GM21526 (cell line): ENCODE results near the gene DIP2A.
"Not testable (repeated sequence)": the region's sequence is repeated elsewhere in the genome, so short reads cannot be mapped to it uniquely, and the experiment has no call there.

Source experiments
- ATAC-seq: cut with Tn5 transposase; IDR thresholded peaks from one replicate; pipeline ENCODE4 v1.9.1; 2021; ENCODE audit warnings: moderate library complexity; ENCODE audit not compliant: unreplicated experiment, low FRiP score

DIP2A gene

DNA sequence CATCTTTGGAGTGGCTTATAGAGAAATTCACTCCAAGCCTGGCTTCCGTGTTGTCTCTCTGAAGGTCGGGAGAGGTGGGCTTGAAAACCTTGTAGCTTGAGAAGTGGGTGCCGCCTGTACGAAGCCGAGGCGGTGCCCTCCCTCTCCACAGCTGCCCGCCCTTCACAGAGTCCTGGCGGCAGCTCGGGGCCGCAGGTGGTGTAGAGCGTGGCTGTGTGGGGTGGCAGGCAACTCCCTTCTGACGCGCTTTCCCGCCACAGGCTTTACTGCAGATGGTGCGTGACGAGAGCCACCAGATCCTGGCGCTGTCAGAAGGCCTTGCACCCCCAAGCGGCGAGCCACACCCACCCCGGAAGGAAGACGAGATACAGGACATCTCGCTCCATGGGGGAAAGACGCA, 33.1 kb upstream of the DIP2A start:
- no peak for ATAC-seq

DNA sequence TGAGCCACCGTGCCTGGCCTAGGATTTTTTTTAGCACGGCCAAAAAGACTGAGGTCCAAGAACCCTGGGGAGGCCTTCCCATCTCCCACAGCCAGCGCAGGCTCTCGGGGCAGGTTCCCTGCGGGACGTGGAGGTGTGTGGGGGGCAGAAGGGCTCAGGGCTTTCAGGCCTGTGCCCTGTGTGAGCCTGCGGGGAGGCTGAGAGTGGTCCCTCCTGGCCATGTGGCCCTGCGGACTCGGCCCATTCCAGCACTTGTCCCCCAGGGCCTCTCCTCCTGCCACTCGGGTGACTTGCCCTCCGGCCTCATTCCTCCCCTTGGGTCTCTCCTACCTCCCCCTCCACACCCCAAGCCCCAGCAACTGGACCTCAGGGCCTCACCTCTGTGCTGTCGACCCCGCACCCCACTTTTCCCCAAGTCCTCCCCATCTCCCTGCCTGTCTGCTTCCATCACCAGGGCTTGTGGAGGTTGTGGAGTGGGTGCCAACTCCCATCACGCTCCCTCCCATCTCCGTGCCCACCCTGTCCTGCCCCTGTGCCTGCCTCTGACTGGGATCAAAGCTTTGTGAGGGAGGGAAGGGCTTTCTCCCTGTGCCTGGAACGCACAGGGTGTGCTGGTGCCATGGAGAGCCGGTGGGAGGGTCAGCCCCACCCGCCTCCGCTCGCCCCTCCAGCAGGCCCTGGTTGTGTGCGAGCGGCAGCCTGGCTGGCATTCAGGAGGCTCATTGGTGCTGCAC, 32.2 kb upstream of the DIP2A start:
- no peak for ATAC-seq

DNA sequence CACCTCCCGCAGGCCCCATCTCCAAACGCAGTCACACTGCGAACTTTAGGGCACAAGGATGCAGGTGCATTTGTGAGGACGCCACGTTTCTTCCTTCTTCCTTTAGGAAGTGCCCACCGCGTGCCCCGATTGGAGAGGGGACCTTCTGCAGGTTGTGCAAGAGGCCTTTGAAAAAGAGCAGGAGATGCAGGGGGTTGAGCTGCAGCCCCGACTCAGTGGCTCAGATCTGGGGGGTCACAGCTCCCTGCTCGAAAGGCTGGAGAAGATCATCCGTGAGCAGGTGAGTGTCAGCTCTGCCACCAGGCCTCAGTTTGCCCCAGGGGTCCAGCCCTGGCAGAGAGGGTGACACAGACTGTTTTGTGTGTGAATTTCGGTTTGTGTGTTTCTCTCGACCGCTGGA, 31.2 kb upstream of the DIP2A start:
- ATAC-seq: no peak

DNA sequence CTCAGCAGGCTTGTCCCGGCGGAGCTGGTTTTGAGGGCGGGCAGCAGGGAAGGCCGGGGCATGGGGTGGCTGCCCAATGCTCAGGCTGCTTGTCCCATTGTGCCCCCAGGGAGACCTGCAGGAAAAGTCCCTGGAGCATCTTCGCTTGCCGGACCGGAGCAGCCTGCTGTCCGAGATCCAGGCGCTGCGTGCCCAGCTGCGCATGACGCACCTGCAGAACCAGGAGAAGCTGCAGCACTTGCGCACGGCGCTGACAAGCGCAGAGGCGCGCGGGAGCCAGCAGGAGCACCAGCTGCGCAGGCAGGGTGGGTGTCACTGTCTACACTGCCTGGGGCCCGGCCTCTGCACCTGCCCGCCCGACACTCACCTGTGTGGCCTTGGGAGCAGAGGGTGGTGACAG, 30.4 kb upstream of the DIP2A start:
- no peak for ATAC-seq

DNA sequence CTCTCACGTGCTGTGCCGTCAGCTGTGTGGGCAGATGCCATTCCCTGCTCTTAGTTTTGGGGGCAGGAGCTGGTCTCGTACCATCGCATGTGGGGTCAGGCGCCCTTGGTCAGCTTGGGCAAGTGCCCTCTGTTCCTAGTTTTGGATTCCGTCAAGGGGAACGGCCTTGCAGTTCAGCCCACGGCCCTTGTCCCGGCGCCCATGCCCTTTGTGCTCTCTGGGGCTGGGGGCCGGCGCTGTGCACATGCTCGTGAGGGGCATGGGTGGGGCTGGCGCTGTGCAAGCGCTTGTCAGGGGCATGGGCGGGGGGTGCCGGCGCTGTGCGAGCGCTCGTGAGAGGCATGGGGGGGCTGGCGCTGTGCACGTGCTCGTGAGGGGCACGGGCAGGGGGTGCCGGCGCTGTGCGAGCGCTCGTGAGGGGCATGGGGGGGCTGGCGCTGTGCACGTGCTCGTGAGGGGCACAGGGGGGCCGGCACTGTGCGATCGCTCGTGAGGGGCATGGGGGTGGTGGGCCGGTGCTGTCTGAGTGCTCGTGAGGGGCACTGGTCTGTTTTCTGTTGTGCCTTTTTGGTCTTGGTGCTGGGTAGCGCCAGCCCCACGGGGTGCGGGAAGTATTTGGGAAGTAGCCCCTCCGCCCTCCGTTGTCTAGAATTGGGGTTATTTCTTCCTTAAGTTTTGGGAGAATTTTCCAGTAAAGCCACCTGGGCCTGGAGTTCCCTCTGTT, 29.5 kb upstream of the DIP2A start:
- ATAC-seq: no peak

DNA sequence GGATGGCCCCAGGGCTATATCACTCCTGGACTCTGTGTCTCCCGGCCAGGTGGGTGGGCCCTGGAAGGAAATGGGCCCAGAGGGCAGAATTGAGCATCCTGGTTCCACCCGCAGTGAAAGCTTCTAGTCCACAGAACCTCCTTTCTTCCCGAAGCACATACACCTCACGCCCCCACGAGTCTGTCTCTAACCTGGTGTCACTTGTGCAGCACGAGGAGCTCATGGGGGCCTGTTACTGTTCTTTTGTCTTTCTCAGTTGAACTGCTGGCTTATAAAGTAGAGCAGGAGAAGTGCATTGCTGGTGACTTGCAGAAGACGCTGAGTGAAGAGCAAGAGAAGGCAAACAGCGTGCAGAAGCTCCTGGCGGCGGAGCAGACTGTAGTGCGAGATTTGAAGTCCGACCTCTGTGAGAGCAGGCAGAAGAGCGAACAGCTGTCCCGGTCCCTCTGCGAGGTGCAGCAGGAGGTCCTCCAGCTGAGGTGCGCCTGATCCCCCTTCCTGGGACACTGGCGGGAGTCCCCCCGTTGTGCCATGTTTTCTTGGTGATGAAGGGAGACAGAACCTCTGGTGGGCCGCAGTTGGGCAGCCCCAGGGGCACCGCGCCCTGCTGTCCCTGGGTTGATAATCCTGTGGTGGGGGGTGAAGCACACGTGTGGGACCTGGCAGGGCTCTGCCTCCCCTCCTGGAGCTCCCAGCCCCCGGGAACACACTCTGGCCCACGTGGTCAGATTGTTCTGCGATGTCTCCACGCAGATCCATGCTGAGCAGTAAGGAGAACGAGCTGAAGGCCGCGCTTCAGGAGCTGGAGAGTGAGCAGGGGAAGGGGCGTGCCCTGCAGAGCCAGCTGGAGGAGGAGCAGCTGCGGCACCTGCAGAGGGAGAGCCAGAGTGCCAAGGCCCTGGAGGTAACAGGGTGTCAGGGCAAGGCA, 28.7 kb upstream of the DIP2A start:
- ATAC-seq: no peak

DNA sequence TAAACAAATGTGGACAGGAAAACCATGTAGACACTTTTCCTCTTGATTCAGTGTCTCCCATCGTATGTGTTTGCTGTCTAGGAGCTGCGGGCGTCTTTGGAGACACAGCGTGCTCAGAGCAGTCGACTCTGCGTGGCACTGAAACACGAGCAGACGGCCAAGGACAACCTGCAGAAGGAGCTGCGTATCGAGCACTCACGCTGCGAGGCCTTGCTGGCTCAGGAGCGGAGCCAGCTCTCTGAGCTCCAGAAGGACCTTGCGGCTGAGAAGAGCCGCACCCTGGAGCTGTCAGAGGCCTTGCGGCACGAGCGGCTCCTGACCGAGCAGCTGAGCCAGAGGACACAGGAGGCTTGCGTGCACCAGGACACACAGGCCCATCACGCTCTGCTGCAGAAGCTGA, 27.2 kb upstream of the DIP2A start:
- ATAC-seq: no peak

DNA sequence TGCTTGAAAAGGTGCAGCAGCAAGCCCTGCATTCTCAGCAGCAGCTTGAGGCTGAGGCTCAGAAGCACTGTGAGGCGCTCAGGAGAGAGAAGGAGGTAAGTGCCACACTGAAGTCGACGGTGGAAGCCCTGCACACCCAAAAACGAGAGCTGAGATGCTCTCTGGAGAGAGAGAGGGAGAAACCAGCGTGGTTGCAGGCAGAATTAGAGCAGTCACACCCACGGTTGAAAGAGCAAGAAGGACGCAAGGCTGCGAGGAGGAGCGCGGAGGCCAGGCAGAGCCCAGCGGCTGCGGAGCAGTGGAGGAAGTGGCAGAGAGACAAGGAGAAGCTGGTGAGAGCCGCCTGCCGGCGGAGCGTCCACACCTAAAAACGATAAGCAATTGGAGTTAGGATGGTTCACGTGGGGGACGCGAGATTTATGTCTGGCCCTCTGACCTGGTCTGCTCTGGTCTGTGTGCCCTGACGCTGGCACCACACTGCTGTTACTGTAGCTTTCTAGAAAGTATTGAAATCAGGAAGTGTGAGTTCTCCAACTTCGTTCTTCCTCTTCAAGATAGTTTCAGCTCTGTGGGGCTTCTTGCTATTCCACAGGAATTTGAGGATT, 26.7 kb upstream of the DIP2A start:
- ATAC-seq: no peak

DNA sequence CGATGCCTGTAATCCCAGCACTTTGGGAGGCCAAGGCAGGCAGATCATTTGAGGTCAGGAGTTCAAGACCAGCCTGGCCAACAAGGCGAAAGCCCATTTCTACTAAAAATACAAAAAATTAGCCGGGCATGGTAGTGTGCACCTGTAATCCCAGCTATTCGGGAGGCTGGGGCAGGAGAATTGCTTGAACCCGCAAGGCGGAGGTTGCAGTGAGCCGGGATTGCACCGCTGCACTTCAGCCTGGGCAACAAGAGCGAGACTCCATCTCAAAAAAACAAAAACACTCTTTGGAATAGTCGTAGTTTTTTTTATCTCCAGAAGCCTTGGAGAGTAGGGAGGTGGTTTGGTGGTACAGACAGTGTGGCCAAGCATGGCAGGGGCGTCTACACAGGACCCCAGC, 25.6 kb upstream of the DIP2A start:
- ATAC-seq: not testable (repeated sequence)

DNA sequence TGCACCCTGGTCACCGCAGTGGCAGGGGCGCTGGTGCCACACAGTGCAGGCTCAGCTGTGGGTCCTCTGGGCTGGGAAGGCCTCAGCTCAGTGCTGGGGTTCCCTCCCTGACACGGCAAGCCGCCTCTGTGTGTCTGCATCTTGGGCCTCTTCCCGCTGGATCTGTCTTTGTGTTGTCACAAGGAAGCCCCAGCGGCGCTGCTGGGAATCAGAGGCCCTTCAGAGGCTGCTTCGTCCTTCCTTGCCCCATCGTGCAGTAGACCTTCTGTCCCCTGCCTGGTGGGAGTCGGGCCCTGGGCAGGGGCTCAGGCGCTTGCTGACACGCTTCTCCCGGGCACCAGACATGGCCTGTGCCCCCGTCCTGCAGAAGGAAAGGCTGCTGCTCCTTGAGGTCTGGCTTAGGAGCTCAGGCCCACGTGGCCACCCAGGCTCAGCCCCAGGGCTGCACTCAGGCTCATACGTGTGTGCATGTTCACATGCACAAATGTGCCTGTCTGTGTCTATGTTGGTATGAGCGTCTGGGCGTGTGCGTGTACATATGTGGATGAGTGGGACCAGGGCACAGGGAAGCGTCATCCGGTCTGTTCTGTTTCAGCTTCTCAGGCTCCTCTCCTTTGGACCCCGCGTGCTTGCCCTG, 24.3 kb upstream of the DIP2A start:
- no peak for ATAC-seq

DNA sequence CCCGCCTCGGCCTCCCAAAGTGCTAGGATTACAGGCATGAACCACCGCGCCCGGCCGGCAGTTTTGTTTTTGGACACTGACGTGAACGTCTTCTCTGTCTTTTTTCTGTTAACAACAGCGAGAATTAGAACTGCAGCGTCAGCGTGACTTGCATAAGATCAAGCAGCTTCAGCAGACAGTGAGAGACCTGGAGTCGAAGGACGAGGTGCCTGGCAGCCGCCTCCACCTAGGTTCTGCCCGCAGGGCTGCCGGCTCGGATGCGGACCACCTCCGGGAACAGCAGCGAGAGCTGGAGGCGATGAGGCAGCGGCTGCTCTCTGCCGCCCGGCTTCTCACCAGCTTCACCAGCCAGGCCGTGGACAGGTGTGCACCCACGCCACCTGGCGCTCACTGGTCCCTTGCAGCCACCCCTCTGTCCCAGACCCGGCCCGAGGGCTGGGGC, 22.9 kb upstream of the DIP2A start:
- ATAC-seq: no peak

DNA sequence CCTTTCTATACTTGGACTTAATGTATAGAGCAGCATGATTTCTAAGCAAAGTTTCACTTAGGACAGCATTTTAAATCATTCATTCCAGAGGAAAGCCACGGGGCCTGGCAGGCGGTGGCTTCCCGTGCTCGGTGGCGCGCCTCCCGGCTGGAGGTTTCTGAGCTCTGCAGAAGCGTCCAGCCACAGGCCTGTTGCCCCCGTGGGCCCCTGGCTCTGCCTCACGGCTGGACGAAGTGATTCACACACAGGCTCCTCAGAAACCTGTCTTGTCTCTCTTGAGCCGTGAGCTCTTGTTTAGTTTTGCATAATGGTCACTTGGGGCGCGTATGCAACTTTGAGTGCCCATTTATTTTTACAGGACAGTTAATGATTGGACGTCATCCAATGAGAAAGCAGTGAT, 22.1 kb upstream of the DIP2A start:
- ATAC-seq: no peak

DNA sequence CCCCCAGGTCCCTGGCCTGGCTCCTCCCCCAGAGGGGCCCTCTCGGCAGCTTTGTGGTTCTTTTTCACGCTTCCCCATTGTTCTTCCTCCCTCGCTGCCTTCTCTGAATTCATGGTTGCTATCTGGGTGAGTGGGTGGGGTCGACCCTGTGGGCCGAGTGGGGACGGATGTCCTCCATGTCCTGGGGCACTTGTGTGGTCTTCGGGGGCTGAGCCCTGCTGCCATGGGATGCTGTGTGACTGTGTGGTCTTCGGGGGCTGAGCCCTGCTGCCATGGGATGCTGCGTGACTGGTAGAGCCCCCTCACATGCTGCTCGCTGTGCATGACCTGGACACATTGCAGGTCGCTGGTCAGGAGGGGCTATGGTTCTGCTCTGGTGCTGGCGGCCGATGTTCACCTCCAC, 21.6 kb upstream of the DIP2A start:
- no peak for ATAC-seq

DNA sequence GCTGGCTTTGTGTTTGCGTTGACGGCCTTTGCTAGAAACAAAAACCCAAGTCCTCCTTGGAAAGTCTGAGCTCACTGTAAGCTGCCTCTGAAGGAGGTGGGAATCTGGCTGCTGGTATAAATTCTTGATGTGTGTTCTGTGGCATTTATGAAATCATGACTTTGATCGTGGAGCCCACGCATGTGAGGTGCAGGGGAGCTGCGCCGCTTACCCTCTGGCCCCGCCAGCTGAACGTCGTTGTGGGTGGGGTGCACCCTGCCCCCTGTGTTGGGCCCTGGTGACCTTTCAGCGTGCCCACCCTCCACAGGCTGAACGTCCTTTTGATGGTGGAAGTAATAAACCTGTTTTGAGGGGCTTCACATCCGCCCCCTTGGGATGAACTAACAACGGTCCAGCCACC, 21.2 kb upstream of the DIP2A start:
- ATAC-seq: no peak

DNA sequence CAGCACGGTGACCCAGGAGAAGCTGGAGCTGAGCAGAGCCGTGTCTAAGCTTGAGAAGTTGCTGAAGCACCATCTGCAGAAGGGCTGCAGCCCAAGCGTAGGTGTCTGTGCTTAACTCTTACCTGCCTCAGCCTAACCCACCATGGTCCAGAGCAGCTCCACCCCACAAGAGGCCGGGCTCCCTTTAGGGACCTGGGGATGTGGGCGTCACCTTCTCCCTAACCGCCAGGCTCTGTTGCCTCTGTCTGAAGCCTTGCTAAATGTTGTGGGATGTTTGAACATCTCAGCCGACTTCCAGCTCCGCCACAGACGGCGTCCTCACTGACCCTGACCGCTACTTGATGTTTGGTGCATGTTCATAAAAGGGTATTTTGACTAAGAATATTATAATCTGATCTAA, 20.4 kb upstream of the DIP2A start:
- no peak for ATAC-seq

DNA sequence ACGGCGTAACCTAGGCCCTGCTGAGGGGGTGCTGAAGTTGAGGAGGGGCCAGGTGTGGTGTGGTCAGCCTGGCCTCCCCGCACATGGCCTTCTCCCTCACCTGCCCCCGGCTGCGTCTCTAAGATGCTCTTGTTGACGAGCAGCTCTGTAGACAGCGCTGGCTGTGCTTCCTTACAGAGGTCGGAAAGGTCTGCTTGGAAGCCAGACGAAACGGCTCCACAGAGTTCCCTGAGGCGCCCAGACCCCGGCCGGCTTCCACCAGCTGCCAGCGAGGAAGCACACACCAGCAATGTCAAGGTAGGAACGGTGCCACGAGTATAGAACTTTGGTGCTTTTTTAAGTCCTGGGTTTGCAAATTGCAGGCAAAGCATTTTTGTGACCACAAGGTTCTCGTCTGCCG, 18.8 kb upstream of the DIP2A start:
- ATAC-seq: no peak

DNA sequence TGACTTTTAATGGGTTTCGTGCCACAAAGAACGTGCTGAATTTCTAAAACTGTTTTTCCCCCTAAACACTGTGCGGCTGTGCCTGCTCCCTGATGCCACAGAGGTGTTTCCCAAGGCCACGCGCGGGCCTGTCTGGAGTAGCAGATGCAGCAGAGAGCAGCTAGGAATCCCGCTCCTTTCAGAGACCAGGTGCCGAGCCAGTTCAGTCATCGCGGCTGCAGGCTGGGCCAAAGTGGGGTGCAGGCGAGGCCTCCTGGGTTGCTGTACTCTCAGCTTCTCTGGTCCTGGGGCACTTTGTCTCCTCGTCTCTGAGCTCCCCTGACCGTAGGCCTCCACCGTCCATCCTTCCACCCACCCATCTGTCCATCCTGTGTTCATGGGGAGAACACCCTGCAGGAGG, 17.4 kb upstream of the DIP2A start:
- ATAC-seq: no peak

DNA sequence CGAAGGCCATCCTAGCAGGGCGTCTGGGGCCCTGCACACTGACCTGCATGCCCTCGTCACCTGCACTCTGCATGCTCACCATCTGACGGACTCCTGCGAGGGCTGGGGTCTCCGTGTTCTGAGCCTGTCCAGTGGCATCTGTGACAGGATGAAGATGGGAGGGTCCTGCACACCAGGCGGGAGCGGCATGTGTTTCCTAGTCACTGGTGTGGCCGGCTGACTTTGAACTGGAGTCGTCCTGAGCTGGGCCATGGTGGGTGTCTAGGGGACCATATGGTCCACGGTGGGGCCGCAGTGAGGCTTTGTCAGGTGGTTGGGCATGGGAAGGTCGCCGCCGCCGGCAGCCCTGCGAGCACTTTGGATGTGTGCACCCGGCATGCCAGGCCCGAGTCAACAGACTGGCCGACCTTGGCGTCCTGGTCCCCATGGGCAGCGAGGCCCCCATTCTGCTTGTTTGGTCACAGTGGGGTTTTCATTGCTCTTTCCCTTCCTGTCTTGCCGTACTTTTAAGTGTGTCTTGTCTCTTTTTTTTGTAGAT, 16.7 kb upstream of the DIP2A start:
- no peak for ATAC-seq

DNA sequence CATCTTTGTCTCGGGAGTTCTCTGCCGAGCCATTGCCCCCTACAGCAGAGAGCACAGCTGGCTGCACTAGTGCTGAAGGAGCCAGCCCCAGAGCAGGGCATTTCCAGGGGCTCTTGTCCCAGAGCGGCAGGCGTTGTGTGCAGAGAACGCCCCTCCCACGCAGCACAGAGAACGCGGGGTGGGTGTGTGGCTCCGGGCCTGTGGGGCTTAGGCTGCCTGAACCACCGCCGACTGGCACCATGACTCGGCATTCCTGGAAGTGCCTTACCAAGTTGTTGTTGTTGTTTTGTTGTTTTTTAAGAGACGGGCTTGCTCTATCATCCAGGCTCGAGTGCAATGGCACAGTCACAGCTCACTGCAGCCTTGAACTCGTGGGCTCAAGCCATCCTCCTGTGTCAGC, 15.8 kb upstream of the DIP2A start:
- ATAC-seq: no peak

DNA sequence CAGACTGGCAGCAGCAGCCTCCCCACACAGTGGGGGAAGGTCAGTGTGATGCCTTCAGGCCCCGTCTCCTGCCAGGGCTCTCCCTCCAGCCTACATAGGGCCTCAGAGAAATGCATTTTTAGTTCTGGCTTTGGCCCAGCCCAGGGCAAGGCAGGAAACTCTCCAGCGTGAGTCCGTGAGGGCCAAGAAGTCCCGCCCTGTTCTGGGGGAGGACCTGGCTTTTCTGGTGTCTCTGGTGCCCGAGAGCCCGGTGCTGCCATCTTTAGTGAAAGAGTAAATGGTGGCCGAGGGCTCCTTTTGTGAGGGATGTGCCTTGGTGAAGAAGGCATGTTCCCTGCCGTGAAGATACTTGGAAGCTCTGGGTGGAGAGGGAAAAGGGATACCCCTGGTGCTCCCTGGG, 14.8 kb upstream of the DIP2A start:
- no peak for ATAC-seq
